ENCODE results near the gene P3H2. TPM values are rescaled to one million over a fixed set of nuclear protein-coding genes. Genes with fewer than 3 reads are reported as not detected.

Gene P3H2
- total RNA-seq, 6 experiments from 2014 or later, result 37.6 to 43.2 (median 39.5) TPM

DNA sequence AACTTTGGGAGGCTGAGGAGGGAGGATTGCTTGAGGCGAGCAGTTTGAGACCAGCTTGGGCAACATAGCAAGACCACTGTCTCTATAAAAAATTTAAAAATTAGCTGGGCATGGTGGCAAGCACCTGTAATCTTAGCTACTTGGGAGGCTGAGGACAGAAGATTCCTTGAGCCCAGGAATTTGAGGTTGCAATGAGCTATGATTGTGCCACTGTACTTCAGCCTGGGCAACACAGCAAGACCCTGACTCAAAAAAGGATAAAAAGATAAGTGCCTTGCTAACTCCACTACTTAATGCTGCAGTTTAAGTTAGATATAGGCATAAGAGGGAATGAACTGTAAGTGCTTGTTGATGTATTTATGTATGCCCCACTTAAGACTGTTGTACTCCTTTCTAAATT lies 102.2 kb downstream of the P3H2 start:
- DNase-seq, result no peak
- H3K27me3 Mint-ChIP-seq (ENCODE audit: insufficient read depth), result no peaks in the 10 kb centered on the region
- H3K27ac Mint-ChIP-seq, result no peak overlapping the region
- no peaks in the 10 kb centered on the region for H3K36me3 Mint-ChIP-seq (ENCODE audit: low read depth)
- TF ChIP-seq, protein P1, sequence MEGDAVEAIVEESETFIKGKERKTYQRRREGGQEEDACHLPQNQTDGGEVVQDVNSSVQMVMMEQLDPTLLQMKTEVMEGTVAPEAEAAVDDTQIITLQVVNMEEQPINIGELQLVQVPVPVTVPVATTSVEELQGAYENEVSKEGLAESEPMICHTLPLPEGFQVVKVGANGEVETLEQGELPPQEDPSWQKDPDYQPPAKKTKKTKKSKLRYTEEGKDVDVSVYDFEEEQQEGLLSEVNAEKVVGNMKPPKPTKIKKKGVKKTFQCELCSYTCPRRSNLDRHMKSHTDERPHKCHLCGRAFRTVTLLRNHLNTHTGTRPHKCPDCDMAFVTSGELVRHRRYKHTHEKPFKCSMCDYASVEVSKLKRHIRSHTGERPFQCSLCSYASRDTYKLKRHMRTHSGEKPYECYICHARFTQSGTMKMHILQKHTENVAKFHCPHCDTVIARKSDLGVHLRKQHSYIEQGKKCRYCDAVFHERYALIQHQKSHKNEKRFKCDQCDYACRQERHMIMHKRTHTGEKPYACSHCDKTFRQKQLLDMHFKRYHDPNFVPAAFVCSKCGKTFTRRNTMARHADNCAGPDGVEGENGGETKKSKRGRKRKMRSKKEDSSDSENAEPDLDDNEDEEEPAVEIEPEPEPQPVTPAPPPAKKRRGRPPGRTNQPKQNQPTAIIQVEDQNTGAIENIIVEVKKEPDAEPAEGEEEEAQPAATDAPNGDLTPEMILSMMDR (IDR thresholded peaks at IDR 0.05), result no peak
- no peak overlapping the region for H3K4me3 Mint-ChIP-seq
- peaks cover 66% of the 10 kb centered on the region for H3K4me1 Mint-ChIP-seq (ENCODE audit: low read depth)
- no peaks in the 10 kb centered on the region for H3K9me3 Mint-ChIP-seq

DNA sequence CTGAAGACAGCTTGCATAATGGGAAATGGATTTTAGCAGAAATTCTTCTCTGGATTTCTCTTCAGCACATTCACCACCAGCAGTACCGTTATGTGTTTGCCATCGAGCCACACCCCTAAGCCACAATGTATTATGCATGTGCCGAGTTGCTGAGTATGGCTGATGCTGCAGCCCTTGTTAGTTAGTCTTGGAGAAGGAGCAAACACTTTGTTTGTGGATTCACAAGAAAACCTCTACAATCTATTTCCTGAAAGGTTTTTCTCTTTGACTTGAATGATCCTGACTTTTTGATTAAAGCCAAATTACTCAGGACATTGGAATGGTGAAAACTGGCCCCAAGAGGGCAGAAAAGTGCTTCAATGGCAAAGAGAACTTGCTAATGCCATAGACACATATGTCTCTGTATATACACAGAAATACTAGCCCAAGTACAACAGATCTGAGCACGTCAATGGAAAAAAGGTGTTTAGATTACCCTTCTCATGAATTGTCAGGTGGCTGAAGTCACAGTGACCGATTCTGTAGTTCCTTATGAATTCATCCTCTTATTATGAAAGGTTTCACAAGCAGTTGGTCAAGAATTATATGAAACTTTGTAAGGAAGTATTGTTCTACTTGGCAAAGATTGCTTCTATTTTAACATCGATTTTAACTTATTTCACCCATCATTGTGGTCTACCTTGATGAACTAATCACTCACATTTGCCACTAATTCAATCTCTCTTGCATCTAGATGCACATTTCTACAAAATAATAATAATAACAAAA lies 103.0 kb downstream of the P3H2 start:
- Mint-ChIP-seq H3K36me3 (ENCODE audit: low read depth) (no peaks in the 10 kb centered on the region), H3K9me3 (no peaks in the 10 kb centered on the region), H3K4me1 (ENCODE audit: low read depth) (peaks cover 74% of the 10 kb centered on the region), H3K27ac (peak overlapping the region; percentile 57), H3K27me3 (ENCODE audit: insufficient read depth) (no peaks in the 10 kb centered on the region), H3K4me3 (no peak overlapping the region; the same call in 1 of the 2 replicates)
- DNase-seq, result peak; percentile 73
- TF ChIP-seq, protein P1 (IDR thresholded peaks at IDR 0.05), result peak; percentile 76

- Mint-ChIP-seq H3K27me3 (ENCODE audit: insufficient read depth) (no peaks in the 10 kb centered on the region), H3K36me3 (ENCODE audit: low read depth) (no peaks in the 10 kb centered on the region), H3K4me3 (no peak overlapping the region), H3K4me1 (ENCODE audit: low read depth) (peaks cover 81% of the 10 kb centered on the region), H3K9me3 (no peaks in the 10 kb centered on the region), H3K27ac (no peak overlapping the region)
- no peak for DNase-seq
- TF ChIP-seq, protein P1 (IDR thresholded peaks at IDR 0.05), result no peak
Observed at GRCh38 chr3:190016966-190017365, 103.7 kb downstream of the P3H2 start.

GRCh38 chr3:190014940-190015339 lies 105.8 kb downstream of the P3H2 start:
- no peaks in the 10 kb centered on the region for H3K36me3 Mint-ChIP-seq (ENCODE audit: low read depth)

DNA sequence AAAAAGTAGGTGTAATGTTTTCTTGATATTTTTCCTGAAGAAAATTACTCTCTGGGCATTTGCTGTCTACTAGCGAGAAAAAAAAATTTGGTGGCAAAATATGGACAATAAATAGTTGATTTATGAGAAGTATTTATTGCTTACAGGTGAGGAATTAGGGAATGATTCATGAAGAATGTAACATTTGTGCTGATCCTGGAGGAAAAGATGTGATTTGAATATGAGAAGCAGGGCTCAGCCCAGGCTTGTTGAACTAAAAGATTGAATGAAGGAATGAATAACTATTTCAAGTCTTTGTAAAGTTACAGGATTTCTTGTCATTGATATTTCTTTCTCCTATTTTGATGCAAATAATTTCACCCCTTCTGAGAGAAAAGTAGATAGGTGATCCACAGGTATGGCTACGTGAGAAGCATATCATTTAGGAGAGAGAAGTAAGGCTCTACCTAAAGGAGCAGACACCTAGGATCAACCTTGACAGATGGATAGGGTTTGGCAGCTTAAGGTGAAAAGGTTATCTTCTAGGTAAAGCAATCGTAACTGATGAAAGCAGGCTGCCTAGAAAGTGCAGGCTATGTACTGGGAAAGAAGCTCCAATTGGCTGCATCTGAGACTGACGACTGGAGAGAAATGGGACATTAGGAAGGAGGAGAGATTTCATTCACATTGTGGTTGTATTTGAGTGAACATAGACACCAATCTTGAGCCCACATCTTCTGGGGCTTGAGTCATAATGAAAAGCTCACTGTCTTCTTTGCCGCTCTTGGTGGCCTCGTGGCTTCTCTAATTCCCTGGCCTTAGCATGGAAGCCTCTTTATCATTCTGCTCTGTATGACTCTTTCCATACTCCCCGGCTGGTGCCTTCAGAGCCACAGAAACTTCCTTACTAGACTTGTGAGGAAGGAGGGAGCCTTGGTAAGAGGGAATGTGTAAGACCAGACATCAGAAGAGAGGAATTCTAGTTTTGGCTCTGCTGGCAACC lies 106.5 kb downstream of the P3H2 start:
- Mint-ChIP-seq H3K9me3 (no peaks in the 10 kb centered on the region), H3K4me1 (ENCODE audit: low read depth) (peaks cover 76% of the 10 kb centered on the region), H3K27me3 (ENCODE audit: insufficient read depth) (no peaks in the 10 kb centered on the region), H3K36me3 (ENCODE audit: low read depth) (no peaks in the 10 kb centered on the region), H3K4me3 (no peak overlapping the region), H3K27ac (peak overlapping the region; percentile 11; the same call in 1 of the 2 replicates)
- TF ChIP-seq, protein P1 (IDR thresholded peaks at IDR 0.05), result no peak
- DNase-seq, result no peak

More at GRCh38 chr3:190014940-190015339, 105.8 kb downstream of the P3H2 start:
- Mint-ChIP-seq H3K4me3 (no peak overlapping the region), H3K9me3 (no peaks in the 10 kb centered on the region), H3K4me1 (ENCODE audit: low read depth) (peaks cover 80% of the 10 kb centered on the region), H3K27me3 (ENCODE audit: insufficient read depth) (no peaks in the 10 kb centered on the region), H3K27ac (no peak overlapping the region)
- no peak for DNase-seq
- TF ChIP-seq, protein P1 (IDR thresholded peaks at IDR 0.05), result no peak

All from HFFc6 (cell line).